Endothelial cell of umbilical vein (primary cell): ENCODE results near the gene CA6.

Experiments used
- CTCF ChIP-seq, 2 donors: IDR thresholded peaks; 1 replicate in 1 of 2; 2 replicates in 1 of 2; pipeline ENCODE4 v1.5.1; 2011; ENCODE audit warnings: low read length in 2 of 2, mild to moderate bottlenecking in 2 of 2, moderate library complexity in 2 of 2, control low read depth in 1 of 2, inconsistent platforms in 1 of 2, low read depth in 1 of 2; ENCODE audit not compliant: insufficient read depth in 1 of 2; ENCODE audit errors: extremely low read depth in 1 of 2
- EZH2 ChIP-seq: IDR thresholded peaks from 2 replicates; pipeline ENCODE4 v1.6.1; 2012; ENCODE audit warnings: borderline replicate concordance, low read depth, mild to moderate bottlenecking, moderate library complexity, low read length, inconsistent platforms; ENCODE audit not compliant: severe bottlenecking
- FOS ChIP-seq: IDR thresholded peaks from 2 replicates; pipeline ENCODE4 v1.6.1; 2011; ENCODE audit warnings: mild to moderate bottlenecking, low read length, moderate library complexity, borderline replicate concordance; ENCODE audit not compliant: insufficient read depth
- POLR2A ChIP-seq: IDR thresholded peaks from 2 replicates; pipeline ENCODE4 v1.6.1; 2012; ENCODE audit warnings: low read depth, mild to moderate bottlenecking, control low read depth, low read length
- POLR2AphosphoS5 ChIP-seq: IDR thresholded peaks from 2 replicates; pipeline ENCODE4 v1.6.1; 2012; ENCODE audit warnings: low read depth, mild to moderate bottlenecking, control low read depth, low read length, moderate library complexity; ENCODE audit not compliant: insufficient read depth

DNA sequence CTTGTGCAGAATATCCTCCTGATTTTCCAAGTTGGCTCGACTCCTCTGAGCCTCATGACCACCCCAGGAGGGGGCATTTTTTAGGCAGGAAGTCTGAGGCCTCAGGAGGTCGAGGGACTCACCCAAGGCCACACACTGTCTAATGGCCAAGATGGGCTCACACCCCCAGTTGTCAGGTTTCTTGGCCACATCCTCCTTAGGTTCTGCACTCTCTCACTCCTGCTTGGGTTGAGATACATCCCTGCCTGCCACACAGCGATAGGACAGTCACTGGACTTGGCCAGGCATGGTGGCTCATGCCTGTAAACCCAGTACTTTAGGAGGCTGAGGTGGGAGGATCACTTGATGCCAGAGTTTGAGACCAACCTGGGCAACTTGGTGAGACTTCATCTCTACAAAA lies 4.6 kb downstream of the CA6 start:
- TF ChIP-seq POLR2A (no peak), CTCF (IDR thresholded peaks at IDR 0.05; ENCODE audit: extremely low read depth in 1 of 2, insufficient read depth in 1 of 2, low read depth in 1 of 2, low read length in 2 of 2) (no peak), EZH2 (no peak), FOS (no peak), POLR2AphosphoS5 (no peak)
